ENCODE data around the gene MUC15.
"Not testable (repeated sequence)": the region's sequence is repeated elsewhere in the genome, so short reads cannot be mapped to it uniquely, and the experiment has no call there.

MUC15 gene

GRCh38 chr11:26571861-26572654, at the start of gene MUC15:
Gene MUC15, minus strand, starts transcription at chr11:26572263. Its CDS starts 5,169 bp downstream, at chr11:26567094.
- no peak for DNase-seq

DNA sequence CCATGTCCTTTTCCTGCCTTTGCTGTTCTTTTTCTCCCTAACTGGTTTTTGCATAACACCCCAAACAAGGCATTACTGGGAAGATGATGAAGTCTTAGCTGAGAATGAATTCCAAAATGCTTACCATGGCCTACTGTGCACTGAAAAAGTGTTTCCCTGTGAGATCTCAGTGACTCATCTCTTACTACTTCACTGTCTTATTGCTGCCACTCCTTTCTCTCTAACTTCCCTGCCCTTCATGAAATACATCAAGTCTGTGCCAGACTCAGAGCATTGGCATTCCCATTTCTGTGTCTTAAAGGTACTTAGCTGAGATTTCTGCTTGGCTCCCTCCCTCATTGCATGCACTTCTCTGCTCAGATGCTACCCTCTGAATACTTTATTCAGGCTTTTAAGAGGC, 49.1 kb upstream of the MUC15 start:
- no peak for DNase-seq

DNA sequence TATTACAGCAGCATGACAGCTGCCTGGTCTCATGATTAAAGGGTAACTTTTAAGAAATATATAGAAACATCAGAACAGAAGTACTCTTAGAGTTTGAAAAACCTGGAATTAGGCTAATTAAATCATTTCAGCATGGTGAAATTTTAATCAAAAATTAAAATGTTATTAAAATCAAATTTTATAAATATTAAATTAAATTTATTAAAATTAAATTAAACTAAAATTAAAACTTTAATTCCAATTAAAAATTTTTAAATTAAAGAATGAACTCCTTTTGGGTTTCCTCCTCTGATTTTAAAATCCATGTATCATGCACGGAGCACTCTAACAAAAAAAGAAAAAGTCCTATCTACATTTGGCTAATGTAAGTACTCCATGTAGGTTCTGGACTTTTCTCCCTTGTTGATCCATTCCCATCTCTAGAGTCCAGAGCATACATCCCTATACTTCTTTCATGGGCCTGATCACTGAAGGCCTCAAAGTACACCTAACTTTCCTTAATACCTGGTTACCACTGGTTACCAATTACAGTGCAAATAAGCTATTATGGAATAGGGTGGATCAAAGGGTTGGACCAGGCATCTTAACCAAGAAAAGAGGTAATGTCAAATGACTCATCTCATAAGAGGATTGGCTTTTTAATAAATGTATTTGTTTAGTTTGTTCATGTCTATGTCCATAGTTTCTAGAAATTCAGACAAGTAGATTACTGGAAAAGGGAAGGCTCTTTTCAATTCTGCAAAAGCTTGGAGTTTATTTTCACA, 48.4 kb upstream of the MUC15 start:
- no peak for DNase-seq

DNA sequence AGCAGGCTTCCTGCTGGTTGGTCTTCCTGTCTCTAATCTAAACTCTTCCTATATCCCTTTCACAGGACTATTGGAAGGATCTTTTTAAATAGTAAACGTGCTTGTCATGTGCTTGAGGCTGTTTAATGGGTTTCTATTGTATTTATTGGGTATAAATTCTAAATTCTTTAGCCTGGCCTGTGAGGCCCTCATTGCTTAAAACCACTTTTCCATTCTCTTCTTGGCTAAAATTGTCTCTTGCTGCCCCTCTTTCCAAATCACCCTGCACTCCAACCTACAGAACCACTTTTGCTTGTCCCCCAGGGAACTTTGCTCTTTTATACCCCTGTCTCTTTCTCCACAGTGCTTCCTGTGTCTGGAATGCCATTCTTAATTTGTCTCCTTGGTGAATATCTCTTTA, 46.4 kb upstream of the MUC15 start:
- DNase-seq: no peak

DNA sequence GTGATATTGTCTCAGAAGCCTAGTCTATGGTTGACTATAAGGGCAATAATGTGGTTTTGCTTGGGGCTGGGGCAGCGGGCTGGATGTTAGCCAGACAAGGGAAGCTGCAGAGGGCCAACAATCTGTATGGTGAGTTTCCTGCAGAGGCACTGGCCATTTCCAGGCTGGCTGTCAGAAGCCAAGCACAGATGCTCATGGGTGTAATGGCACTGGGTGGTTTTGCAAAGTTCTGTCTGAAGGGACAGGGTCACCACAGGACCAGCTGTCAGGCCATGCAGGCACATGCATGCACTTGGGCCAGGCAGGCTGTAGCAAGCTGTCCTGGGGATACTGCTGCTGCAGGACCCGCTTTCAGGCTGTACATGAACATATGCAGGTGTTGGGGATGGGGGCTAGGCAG, 41.7 kb upstream of the MUC15 start:
- DNase-seq: no peak

- no peak for DNase-seq
Observed at GRCh38 chr11:26608507-26609146, 36.6 kb upstream of the MUC15 start.

- no peak for DNase-seq
Observed at GRCh38 chr11:26607725-26608506, 35.9 kb upstream of the MUC15 start.

DNA sequence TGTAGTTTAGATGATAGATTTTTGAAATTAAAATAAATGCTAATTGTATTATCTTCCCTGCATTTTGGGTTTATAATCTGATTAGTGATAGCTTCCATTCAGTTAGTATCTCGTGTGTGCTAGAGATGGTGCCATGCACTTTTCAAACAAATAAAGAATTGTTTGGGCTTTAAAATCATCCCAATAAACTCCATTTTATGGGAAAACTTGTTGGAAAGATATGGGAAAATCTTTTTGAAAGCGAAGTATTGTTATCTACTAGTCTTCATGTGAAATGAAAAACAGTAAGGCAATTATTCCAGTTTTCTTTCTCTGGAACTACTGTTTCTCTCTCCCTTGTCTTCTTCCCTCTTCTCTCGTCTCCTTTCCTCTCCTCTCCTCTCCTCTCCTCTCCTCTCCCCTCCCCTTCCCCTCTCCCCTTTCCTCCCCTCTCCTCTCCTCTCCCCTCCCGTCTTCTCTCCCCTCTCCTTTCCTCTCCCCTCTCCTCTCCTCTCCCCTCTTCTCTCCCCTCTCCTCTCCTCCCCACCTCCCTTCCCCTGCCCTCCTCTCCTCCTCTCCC, 27.9 kb upstream of the MUC15 start:
- no peak for DNase-seq

- no peak for DNase-seq
Observed at GRCh38 chr11:26599425-26599824, 27.4 kb upstream of the MUC15 start.

DNA sequence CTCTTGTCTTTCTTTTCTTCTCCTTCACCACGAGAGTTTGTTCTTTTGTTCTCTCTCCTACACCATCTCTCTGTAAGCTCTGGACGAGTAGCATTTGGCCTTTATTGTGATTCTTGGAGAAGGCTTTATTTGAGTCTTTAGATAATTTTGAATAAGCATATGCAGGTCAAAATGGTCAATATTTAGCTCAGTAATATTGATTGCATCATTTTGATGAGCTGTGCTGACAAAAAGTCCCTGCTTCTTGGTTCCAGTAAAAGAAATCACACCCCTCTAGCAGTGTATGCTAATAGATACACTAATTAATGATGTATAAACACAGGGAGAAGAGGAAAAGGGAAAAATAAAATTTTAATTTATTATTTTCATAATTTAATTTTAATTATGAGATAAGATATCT, 25.8 kb upstream of the MUC15 start:
- DNase-seq: no peak

- DNase-seq: not testable (repeated sequence)
Observed at GRCh38 chr11:26597049-26597689, 25.1 kb upstream of the MUC15 start.

DNA sequence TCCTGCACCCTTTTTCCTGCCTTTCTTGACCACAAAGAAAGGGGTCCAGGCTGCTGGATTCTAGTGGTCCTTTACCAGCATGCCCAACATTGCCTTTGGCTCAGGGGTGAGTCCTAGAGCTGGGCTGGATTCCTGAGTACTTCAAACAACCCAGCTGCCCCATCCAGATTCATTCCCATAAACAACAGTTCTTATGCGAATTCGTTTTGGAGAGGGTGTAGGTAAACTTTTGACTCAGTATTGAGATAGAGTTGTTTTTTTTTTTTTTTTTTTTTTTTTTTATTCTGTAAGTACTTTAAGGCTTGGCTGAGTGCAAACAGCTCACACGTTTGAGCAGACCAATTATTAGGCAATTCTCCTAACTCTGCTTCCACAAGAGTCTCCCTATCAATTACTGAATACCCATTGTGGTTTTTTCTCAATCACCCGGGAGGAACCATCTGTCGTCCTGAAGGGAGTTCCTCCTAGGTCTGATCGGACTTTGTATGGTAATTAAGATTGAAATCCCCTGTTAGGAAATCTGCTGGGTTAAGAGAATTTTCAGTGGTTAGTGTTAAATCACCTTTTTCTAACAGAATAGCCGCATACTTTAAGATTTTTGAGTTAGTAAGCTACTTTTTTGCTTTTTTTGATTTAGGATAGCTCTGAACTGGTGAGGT, 23.3 kb upstream of the MUC15 start:
- DNase-seq: not testable (repeated sequence)

GRCh38 chr11:26593691-26594090, 21.6 kb upstream of the MUC15 start:
- DNase-seq: no peak

DNA sequence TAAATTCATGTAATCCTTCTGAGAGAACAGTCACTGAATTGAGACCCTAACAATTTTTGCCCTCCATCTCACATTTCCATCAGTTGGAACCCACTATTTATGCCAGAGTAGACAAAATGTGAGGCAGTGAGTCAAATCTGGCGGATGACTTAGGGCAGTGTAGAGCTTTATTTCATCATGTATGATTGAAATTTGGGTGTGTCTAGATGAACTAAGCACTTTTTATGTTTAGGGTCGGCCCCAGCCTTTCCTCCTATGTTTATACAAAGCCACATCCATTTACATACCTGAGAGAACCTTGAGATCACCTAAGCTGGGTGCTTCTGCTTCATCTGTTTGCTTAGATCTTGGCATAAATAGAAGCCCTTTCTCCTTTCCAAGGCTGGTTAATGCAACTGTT, 15.0 kb upstream of the MUC15 start:
- DNase-seq: no peak

- no peak for DNase-seq
Observed at GRCh38 chr11:26584818-26585217, 12.8 kb upstream of the MUC15 start.

GRCh38 chr11:26583550-26583949, 11.5 kb upstream of the MUC15 start:
- DNase-seq: no peak

- no peak for DNase-seq
Observed at GRCh38 chr11:26580929-26581328, 8.9 kb upstream of the MUC15 start.

GRCh38 chr11:26579683-26580082, 7.6 kb upstream of the MUC15 start:
- no peak for DNase-seq

GRCh38 chr11:26578998-26579661, 7.1 kb upstream of the MUC15 start:
- DNase-seq: no peak

DNA sequence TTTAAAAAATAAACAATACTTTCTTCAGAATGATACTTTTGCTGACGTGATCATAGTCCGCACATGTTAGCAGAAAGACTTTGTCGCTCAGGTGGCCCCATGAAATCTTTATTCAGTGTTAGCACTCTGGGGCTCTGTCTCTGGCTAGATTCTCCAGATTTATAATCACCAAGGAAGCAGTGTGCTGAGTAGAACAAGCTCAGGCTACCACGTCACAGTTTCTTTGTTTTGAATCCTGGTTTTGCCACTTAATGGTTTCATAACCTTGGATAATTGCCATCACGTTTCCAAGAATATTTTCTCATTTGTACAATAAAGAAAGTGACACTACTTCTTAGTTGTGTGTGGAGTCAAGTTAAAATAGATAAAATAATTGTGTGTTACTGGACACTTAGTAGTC, 3.9 kb upstream of the MUC15 start:
- no peak for DNase-seq

DNA sequence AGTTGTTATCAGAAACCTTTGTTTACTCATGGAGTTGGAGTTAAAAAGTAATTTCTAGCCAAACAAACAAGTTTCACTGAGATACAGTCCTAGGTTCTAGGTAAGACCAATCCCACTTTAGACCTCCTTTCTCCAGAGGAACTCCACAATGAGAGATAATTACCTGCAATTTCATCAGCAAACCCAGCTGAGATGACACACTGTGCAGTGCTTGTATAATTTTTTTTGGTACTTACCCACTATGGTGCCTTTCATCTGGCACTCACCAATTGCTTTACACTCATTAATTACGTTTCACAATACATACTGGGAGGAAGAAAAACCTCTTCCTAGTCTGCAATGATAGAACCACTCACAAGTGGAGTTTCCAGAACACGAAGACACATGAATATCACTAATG, 1.8 kb upstream of the MUC15 start:
- no peak for DNase-seq

All from NCI-H1436 treated with DMSO at 0.1 percent for 48 hours (cell line).